Ovary (tissue), 3 donors: ENCODE measurements around the gene CACNA1H.

ENCODE experiments used
- CTCF ChIP-seq, 3 donors: fragments of 450-650 bp in 2 of 3; fragments of 200-600 bp in 1 of 3; IDR thresholded peaks; one replicate each; pipeline versions ENCODE4 v1.5.1 to v1.8.0; 2016 to 2022; ENCODE audit warnings: antibody characterized with exemption in 3 of 3, mild to moderate bottlenecking in 1 of 3
- EP300 ChIP-seq: sonication (generic); formaldehyde crosslinking; IDR thresholded peaks from one replicate; pipeline ENCODE4 v1.6.1; 2017; ENCODE audit warnings: antibody characterized with exemption
- POLR2A ChIP-seq: fragments of 450-650 bp; IDR thresholded peaks from one replicate; pipeline ENCODE4 v1.6.1; 2017; ENCODE audit warnings: antibody characterized with exemption, mild to moderate bottlenecking, moderate library complexity
- donor health status: DM: no; HTN: no; CAD: no.

DNA sequence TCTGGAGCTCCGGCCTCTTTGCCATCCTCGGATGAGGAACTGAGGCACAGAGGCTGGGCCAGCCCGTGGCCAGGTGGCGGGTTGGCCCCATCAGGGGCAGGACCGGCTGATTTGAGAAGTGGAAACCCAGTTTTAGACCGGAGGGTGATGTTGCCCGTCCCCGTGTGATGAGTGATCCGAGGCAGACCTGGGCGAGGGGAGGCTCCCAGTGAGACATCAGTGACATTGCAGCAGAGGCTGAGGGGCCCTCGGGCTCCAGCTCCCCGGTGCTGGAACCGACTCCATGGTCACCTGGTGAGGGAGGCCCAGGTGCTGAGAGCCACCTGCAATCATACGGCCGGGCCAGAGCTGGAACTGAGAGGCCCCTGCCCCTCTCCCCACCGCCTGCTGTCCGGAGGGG, 26.9 kb upstream of the CACNA1H start:
- TF ChIP-seq CTCF (IDR thresholded peaks at IDR 0.05) (no peak), POLR2A (no peak), EP300 (no peak)
